GM18498 (cell line): ENCODE data around the gene UST.
"Not testable (repeated sequence)": the region's sequence is repeated elsewhere in the genome, so short reads cannot be mapped to it uniquely, and the experiment has no call there.

Experiments used
- ATAC-seq: cut with Tn5 transposase; IDR thresholded peaks from one replicate; pipeline ENCODE4 v1.9.1; 2021; ENCODE audit warnings: mild to moderate bottlenecking, moderate library complexity; ENCODE audit not compliant: unreplicated experiment

The UST gene

DNA sequence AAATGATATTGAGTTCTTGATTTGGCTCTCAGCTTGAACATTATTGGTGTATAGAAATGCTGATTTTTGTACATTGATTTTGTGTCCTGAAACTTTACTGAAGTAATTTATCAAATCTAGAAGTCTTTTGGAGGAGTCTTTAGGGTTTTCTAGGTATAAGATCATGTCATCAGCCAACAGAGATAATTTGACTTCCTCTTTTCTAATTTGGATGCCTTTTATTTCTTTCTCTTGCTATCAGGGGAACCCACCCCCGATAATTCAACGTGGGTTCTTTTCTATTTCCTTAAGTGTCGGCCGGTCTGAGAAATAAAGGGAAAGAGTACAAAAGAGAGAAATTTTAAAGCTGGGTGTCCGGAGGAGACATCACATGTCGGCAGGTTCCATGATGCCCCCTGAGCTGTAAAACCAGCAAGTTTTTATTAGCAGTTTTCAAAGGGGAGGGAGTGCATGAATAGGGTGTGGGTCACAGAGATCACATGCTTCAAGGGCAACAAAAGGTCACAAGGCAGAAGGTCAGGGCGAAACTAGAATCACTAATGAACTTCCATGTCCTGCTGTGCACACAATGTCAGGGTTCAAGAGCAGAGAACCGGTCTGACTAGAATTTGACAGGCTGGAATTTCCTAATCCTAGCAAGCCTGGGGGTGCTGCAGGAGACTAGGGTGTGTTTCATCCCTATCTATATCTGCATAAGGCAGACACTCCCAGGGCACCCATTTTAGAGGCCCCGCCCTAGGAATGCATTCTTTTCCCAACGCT lies 17.6 kb downstream of the UST start:
- not testable (repeated sequence) for ATAC-seq

DNA sequence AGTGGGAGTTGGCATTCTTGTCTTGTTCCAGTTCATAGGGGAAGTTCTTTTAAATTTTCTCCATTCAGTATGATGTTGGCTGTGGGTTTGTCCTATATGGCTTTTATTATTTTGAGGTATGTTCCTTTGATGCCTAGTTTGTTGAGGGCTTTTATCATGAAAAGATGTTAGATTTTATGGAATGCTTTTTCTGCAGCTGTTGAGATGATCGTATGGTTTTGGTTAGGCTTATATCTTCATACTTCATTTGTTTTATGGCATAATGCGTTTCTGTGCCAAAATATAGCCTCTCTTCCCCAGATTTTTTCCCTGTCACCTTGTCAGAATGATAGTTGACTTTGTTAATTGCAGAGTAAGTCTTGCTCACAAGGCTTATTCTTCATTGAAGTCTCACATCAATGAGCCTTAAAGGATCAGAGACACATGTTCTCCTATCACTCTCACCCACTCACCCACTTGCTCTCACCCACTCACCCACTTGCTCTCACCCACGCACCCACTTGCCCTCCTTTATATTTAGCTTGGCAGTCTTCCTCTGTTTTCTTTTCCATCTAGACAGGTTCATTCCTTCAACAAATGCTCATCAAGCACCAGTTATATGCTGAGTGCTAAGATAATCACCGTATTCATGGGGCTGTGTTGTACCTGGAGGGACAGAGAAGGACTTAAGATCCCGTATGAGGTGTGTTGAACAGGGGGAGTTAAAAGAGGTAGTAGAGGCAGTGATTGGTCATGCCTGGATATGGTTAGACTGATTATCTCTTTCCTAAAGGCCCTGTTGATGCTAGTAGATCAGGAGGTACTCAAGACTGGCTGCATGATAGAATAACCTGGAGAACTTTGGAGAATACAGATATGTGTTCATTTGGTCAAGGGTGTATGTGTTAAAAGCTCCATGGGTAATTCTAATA lies 19.3 kb downstream of the UST start:
- no peak for ATAC-seq

DNA sequence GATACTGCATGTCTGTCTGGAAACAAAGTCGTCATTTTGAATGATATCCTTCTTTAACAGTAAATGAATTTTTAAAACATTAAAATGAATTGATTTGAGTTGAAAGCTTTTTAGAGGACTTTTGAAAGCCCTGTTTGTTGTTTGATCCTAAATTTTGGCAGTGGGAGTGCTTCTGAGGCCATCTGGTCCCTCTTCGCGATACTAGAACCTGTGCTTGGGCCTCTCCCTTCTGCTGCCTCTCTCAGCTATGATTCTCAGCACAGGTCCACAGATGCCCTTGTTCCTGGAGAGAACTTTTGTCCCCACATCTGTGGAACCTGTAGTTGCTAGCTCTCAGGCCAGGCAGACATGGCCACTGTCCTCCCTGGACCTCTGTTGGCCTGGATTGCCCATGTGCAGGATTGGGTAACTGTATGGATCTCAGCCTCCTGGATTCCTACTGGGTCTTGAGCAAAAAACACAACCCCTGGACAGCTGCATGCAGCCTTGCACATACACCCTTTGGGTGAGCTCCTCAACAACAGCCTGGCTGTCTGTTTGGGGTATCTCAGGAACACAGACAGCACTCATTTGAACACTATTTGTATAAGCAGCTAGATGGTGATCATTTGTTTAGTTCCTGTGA lies 21.9 kb downstream of the UST start:
- no peak for ATAC-seq

DNA sequence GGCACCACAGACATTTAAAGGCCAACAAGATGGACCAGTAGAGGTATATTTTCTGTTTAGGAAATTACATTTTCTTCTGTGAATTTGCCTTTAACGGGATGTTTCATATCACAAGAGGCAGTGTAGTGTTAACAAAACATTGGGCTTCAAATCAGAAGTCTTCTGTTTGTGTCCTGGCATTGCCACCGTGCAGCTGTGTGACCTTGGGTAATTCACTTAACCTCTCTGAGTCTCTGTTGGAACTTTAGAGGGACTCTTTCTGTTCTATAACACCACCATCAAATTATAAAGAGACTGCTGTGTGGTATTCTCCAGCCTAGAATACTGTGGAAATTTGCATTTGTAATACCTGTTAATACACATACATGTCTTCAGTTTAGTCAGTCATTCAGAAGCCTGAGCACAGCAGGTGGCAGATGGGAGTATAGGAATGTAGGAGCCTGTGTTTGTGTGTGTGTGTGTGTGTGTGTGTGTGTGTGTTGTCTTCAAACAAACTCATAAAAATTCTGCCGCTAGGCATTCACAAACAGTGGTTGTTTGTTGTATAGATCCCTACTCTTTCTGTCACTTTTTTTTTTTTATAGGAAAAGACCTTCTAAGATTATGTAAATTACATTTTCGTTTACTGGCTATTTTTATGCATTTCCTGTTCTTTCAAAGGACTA lies 22.6 kb downstream of the UST start:
- ATAC-seq, result no peak

- ATAC-seq, result peak; percentile 66
Observed at GRCh38 chr6:148770408-148771211, 23.8 kb downstream of the UST start.

DNA sequence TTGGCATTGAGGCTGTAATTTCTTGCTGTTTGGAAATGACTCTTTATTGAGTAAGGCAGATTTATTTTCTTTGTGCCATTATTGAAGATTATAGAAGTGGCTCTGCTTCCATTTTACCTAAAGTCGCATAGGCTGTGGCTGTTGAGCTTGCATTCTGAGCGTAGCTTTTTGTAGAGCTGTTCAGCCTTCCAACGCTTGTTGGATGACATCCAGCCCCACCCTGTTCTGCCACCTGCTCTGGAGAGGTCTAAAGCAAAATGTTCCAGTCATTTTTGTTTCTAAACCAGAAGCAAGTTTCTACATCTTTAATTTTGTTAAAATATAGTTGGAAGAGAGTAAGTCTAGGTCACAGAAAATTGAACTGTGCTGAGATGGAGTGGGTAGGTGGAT lies 24.4 kb downstream of the UST start:
- no peak for ATAC-seq

- no peak for ATAC-seq
Observed at GRCh38 chr6:148771896-148772554, 25.2 kb downstream of the UST start.

GRCh38 chr6:148775161-148775560 lies 28.3 kb downstream of the UST start:
- ATAC-seq, result no peak

- ATAC-seq, result no peak
Observed at GRCh38 chr6:148776321-148777308, 29.8 kb downstream of the UST start.

DNA sequence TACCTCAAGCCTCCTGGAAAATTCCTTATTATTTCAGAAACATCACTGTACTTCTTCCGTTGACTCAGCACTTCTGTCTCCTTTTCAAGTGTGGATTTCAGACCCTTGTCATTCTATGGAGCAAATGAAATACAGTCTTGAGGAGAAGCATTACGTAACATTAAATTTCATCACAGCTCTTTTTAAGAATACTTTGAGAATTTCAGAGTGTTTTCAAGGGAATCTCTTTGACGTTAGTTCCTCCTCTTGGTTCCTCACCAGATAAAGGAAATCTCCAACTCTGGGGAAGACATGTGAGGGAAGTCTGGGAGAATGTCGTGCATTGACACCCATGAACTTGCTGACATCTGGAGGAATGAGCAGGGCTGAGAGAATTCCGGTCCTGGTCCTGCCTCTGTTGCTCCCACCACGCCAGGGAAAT lies 32.3 kb downstream of the UST start:
- ATAC-seq, result no peak

DNA sequence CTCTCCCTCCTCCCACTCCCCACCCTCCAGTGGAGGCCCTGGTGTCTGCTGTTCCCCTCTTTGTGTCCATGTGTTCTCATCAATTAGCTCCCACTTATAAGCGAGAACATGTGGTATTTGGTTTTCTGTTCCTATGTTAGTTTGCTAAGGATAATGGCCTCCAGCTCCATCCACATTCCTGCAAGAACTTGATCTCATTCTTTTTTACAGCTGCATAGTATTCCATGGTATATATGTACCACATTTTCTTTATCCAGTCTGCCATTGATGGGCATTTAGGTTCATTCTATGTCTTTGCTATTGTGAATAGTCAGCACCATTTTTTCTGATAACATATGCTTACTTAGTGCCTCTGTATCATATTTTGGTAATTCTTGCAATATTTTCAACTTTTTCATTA lies 33.6 kb downstream of the UST start:
- not testable (repeated sequence) for ATAC-seq

- ATAC-seq, result peak; percentile 95
Observed at GRCh38 chr6:148780918-148781436, 34.1 kb downstream of the UST start.

DNA sequence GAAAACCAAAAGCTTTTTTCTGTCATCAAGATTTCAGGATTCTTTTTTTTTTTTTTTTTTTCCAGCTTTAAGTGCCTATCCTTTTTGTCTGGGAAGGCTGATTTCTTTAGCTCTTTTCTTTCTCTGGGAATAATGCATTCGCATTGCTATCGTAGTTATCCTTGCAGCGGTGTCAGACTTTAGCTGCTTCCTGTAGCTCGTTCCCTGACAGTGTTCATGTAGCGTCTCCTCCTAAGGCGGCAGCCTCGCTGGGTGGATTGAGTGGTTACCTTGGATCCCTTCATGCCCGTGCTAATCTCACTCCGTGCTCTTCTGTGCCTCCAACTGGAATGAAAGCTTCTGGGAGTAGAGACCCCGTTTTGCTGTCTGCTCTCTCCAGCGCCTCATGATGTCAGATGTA lies 43.1 kb downstream of the UST start:
- no peak for ATAC-seq

DNA sequence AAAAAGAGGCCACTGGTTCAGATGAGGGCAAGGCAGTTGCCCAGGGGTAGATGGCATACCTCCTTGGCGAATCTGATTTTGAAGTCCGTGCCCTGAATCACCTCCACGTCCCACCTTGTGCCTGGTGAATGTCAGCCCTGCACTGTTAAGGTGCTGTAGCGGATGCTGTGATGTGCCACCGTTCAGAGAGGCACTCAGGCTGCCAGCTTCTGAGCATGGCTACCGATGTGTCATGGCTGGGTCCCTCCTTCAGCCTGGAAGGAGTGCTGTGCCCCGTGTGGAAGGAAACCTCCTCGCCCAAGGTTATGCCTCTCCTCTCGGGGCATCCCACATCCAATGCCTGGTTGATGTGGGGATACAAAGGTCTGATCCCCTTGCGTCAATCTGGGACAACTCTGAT lies 43.6 kb downstream of the UST start:
- no peak for ATAC-seq

GRCh38 chr6:148790817-148791216 lies 44.0 kb downstream of the UST start:
- no peak for ATAC-seq

DNA sequence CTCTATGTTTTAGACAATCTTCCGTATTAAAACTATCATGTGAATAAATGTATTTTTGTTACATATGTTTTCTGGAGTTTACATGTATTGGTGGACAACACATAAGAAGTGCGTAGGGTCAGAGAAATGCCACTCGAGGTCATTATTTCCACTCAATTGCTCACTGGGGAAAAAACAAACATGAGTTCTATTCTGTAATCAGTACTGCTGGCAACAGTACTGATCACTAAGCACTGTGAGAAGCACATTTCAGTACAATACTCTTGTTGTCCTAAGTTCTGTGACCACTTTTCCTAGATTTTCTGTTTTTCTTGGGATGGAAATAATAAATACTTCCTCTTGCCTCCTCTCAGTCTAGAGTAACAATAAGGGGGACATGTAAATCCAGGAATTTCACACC lies 44.5 kb downstream of the UST start:
- ATAC-seq, result no peak

- no peak for ATAC-seq
Observed at GRCh38 chr6:148793721-148794120, 46.9 kb downstream of the UST start.

GRCh38 chr6:148794797-148795196 lies 48.0 kb downstream of the UST start:
- no peak for ATAC-seq
